Esophagus squamous epithelium (tissue), 4 donors: ENCODE data around the gene MLLT3.

Experiments
- POLR2A ChIP-seq, 4 donors: fragments of 450-650 bp; IDR thresholded peaks; one replicate each; pipeline ENCODE4 v1.6.1; 2017; ENCODE audit warnings: antibody characterized with exemption in 4 of 4, mild to moderate bottlenecking in 4 of 4, moderate library complexity in 3 of 4
- TF ChIP-seq, protein P1 (sequence below), 6 experiments: fragments of 450-650 bp in 4 of 6; fragments of 200-600 bp in 2 of 6; sonication (generic) in 2 of 6; IDR thresholded peaks; one replicate each; pipeline ENCODE4 v1.5.1; 2016 to 2019; ENCODE audit warnings: antibody characterized with exemption in 6 of 6, mild to moderate bottlenecking in 4 of 6, moderate library complexity in 4 of 6

DNA sequence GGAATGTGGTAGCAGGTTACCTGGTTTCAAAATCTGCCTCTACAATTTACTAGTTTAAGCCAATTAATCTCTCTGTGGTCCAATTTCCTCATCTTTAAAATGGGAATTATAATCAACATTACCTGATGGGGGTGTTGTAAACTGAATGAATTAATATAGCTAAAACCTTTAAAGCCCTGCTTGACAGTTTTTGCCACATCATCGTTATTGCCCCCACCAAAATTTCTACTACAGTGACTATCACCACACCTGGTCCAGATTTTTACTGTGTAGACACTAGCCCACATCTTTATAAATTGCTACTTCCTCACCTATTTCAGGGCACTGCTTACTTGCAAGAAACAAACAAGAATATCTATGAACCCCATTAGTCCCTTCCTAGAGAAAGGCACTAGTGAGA lies 65.0 kb downstream of the MLLT3 start:
- TF ChIP-seq, protein P1, sequence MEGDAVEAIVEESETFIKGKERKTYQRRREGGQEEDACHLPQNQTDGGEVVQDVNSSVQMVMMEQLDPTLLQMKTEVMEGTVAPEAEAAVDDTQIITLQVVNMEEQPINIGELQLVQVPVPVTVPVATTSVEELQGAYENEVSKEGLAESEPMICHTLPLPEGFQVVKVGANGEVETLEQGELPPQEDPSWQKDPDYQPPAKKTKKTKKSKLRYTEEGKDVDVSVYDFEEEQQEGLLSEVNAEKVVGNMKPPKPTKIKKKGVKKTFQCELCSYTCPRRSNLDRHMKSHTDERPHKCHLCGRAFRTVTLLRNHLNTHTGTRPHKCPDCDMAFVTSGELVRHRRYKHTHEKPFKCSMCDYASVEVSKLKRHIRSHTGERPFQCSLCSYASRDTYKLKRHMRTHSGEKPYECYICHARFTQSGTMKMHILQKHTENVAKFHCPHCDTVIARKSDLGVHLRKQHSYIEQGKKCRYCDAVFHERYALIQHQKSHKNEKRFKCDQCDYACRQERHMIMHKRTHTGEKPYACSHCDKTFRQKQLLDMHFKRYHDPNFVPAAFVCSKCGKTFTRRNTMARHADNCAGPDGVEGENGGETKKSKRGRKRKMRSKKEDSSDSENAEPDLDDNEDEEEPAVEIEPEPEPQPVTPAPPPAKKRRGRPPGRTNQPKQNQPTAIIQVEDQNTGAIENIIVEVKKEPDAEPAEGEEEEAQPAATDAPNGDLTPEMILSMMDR (IDR thresholded peaks at IDR 0.05): no peak
- TF ChIP-seq POLR2A (IDR thresholded peaks at IDR 0.05): no peak
